GM21515 (cell line): ENCODE data around the gene TAF5L.
"Not testable (repeated sequence)": the region's sequence is repeated elsewhere in the genome, so short reads cannot be mapped to it uniquely, and the experiment has no call there.

Experiments used
- ATAC-seq: cut with Tn5 transposase; IDR thresholded peaks from one replicate; pipeline ENCODE4 v1.9.1; 2021; ENCODE audit not compliant: unreplicated experiment

Gene TAF5L

GRCh38 chr1:229608590-229608989 lies 17.3 kb downstream of the TAF5L start:
- no peak for ATAC-seq

- ATAC-seq = no peak
These were observed 18.6 kb downstream of the TAF5L start for GRCh38 chr1:229607370-229607769.

GRCh38 chr1:229603371-229604005 lies 22.4 kb downstream of the TAF5L start:
- no peak for ATAC-seq

- ATAC-seq = no peak
These were observed 25.7 kb downstream of the TAF5L start for GRCh38 chr1:229600229-229600628.

GRCh38 chr1:229599218-229599954 lies 26.5 kb downstream of the TAF5L start:
- no peak for ATAC-seq

GRCh38 chr1:229597877-229598276 lies 28.0 kb downstream of the TAF5L start:
- no peak for ATAC-seq

- ATAC-seq = no peak
These were observed 28.8 kb downstream of the TAF5L start for GRCh38 chr1:229596925-229597699.

GRCh38 chr1:229595876-229596275 lies 30.0 kb downstream of the TAF5L start:
- ATAC-seq = not testable (repeated sequence)

- no peak for ATAC-seq
These were observed 31.5 kb downstream of the TAF5L start for GRCh38 chr1:229594227-229595008.

- ATAC-seq = no peak
These were observed 32.1 kb downstream of the TAF5L start for GRCh38 chr1:229593800-229594199.

GRCh38 chr1:229590119-229590518 lies 35.8 kb downstream of the TAF5L start:
- ATAC-seq = no peak

GRCh38 chr1:229585338-229585737 lies 40.6 kb downstream of the TAF5L start:
- no peak for ATAC-seq

- no peak for ATAC-seq
These were observed 43.2 kb downstream of the TAF5L start for GRCh38 chr1:229582715-229583114.

- no peak for ATAC-seq
These were observed 43.8 kb downstream of the TAF5L start for GRCh38 chr1:229582011-229582694.

GRCh38 chr1:229581485-229581884 lies 44.4 kb downstream of the TAF5L start:
- no peak for ATAC-seq

- ATAC-seq = peak; percentile 90
These were observed 46.8 kb downstream of the TAF5L start for GRCh38 chr1:229579059-229579673.

GRCh38 chr1:229578168-229579058 lies 47.5 kb downstream of the TAF5L start:
- ATAC-seq = peak; percentile 17

GRCh38 chr1:229574679-229575442 lies 51.1 kb downstream of the TAF5L start:
- no peak for ATAC-seq
